HepG2 (cell line): ENCODE data around the gene ZNF25. TPM values are rescaled to one million over a fixed set of nuclear protein-coding genes. Genes with fewer than 3 reads are reported as not detected.

Source experiments
- AGO2 ChIP-seq: fragments of 200-400 bp; formaldehyde crosslinking; optimal IDR thresholded peaks from 2 replicates; pipeline ENCODE3; 2017; ENCODE audit warnings: mild to moderate bottlenecking, low read depth, low read length, moderate library complexity
- ATRX ChIP-seq: sonication (generic); formaldehyde crosslinking; IDR thresholded peaks from 2 replicates; pipeline ENCODE4 v1.4.0; 2020; ENCODE audit warnings: missing genetic modification reagents, borderline replicate concordance
- CREM ChIP-seq, 2 experiments: sonication (generic) in 1 of 2; formaldehyde crosslinking in 1 of 2; IDR thresholded peaks; 2 replicates each; pipeline versions ENCODE4 v1.4.0 to v1.6.1; 2016 to 2020; ENCODE audit warnings: antibody characterized with exemption in 1 of 2, mild to moderate bottlenecking in 1 of 2, missing genetic modification reagents in 1 of 2
- HNRNPLL ChIP-seq: fragments of 200-400 bp; formaldehyde crosslinking; IDR thresholded peaks from 2 replicates; pipeline ENCODE4 v1.6.1; 2017; ENCODE audit warnings: mild to moderate bottlenecking, low read depth, low read length; ENCODE audit not compliant: poor library complexity, severe bottlenecking
- IRF9 ChIP-seq: sonication (generic); formaldehyde crosslinking; IDR thresholded peaks from 2 replicates; pipeline ENCODE4 v1.8.0; 2022; ENCODE audit warnings: missing genetic modification reagents, mild to moderate bottlenecking, borderline replicate concordance
- KAT2B ChIP-seq: fragments of 150-350 bp; IDR thresholded peaks from 2 replicates; pipeline ENCODE4 v1.6.1; 2014; ENCODE audit warnings: low read depth, low read length, borderline replicate concordance
- KLF11 ChIP-seq: IDR thresholded peaks from 2 replicates; pipeline ENCODE4 v1.6.1; 2016; ENCODE audit warnings: missing compliant biosample characterization
- KLF12 ChIP-seq: sonication (generic); formaldehyde crosslinking; IDR thresholded peaks from 2 replicates; pipeline ENCODE4 v1.4.0; 2020; ENCODE audit warnings: missing genetic modification reagents, borderline replicate concordance
- KMT2A ChIP-seq: sonication (generic); formaldehyde crosslinking; IDR thresholded peaks from 2 replicates; pipeline ENCODE4 v1.4.0; 2020; ENCODE audit warnings: missing genetic modification reagents
- LCORL ChIP-seq, 2 experiments: fragments of 450-650 bp in 1 of 2; sonication (generic) in 1 of 2; formaldehyde crosslinking in 1 of 2; IDR thresholded peaks; 2 replicates each; pipeline versions ENCODE4 v1.5.0 to v1.6.1; 2017 to 2020; ENCODE audit warnings: antibody characterized with exemption in 1 of 2, missing genetic modification reagents in 1 of 2
- NCOA1 ChIP-seq: sonication (generic); formaldehyde crosslinking; IDR thresholded peaks from 2 replicates; pipeline ENCODE4 v1.9.0; 2021; ENCODE audit warnings: missing genetic modification reagents
- STAT5B ChIP-seq: sonication (generic); formaldehyde crosslinking; IDR thresholded peaks from 2 replicates; pipeline ENCODE4 v1.4.0; 2020; ENCODE audit warnings: missing genetic modification reagents
- TOE1 ChIP-seq: sonication (generic); formaldehyde crosslinking; IDR thresholded peaks from 2 replicates; pipeline ENCODE4 v1.4.0; 2020; ENCODE audit warnings: mild to moderate bottlenecking, missing genetic modification reagents
- ZMAT3 ChIP-seq: sonication (generic); formaldehyde crosslinking; conservative IDR thresholded peaks from 2 replicates; pipeline ENCODE4 v1.7.0; 2021; ENCODE audit warnings: missing genetic modification reagents
- ZNF775 ChIP-seq: sonication (generic); formaldehyde crosslinking; IDR thresholded peaks from 2 replicates; pipeline ENCODE4 v1.4.0; 2020; ENCODE audit warnings: missing genetic modification reagents, mild to moderate bottlenecking, moderate library complexity, borderline replicate concordance
- ZNF784 ChIP-seq: sonication (generic); formaldehyde crosslinking; IDR thresholded peaks from 2 replicates; pipeline ENCODE4 v1.5.1; 2020; ENCODE audit warnings: missing genetic modification reagents, mild to moderate bottlenecking, borderline replicate concordance
- ZNF816 ChIP-seq: sonication (generic); formaldehyde crosslinking; IDR thresholded peaks from 2 replicates; pipeline ENCODE4 v1.8.0; 2022; ENCODE audit warnings: missing genetic modification reagents, mild to moderate bottlenecking, borderline replicate concordance
- ZNF850 ChIP-seq: sonication (generic); formaldehyde crosslinking; conservative IDR thresholded peaks from 2 replicates; pipeline ENCODE4 v1.9.0; 2021; ENCODE audit warnings: mild to moderate bottlenecking, missing genetic modification reagents
- ZNF879 ChIP-seq: sonication (generic); formaldehyde crosslinking; IDR thresholded peaks from 2 replicates; pipeline ENCODE4 v1.8.1; 2023; ENCODE audit warnings: missing genetic modification reagents
- polyA plus RNA-seq, 8 experiments: library from polyadenylated mRNA; depleted of rRNA in 3 of 8; stranded (reverse) in 7 of 8; unstranded in 1 of 8; fragments of >200 nt; fragmentation: Illumina TruSeq in 4 of 8; extraction: Trizol in 4 of 8; gene quantifications; 2 replicates each; pipeline versions ENCODE4 v1.2.1 to v1.2.3, GENCODE V29; 2011 to 2016; ENCODE audit warnings: low read depth in 4 of 8, missing spikeins in 1 of 8, mixed read lengths in 1 of 8; ENCODE audit not compliant: insufficient read depth in 1 of 8
- total RNA-seq, 5 experiments: library from RNA; depleted of rRNA; stranded (reverse); fragments of >200 nt; fragmentation: Illumina TruSeq; extraction: Trizol; gene quantifications; 2 replicates each; pipeline ENCODE4 v1.2.3, GENCODE V29; 2016; ENCODE audit warnings: low read depth in 1 of 5
- TF ChIP-seq, protein P1 (sequence below): IDR thresholded peaks from 2 replicates; pipeline ENCODE4 v1.6.1; 2016; ENCODE audit warnings: missing compliant biosample characterization, missing genetic modification reagents, borderline replicate concordance
- TF ChIP-seq, protein P2 (sequence below): sonication (generic); formaldehyde crosslinking; IDR thresholded peaks from 2 replicates; pipeline ENCODE4 v1.4.0; 2020; ENCODE audit warnings: missing genetic modification reagents

Gene ZNF25
- total and polyA plus RNA-seq, 2 of the 13 experiments (the other 11 are each of a cell fraction or from before 2014, with no cell fraction given): 1.4 to 1.5 TPM

- TF ChIP-seq IRF9 (peak; percentile 39; the same call in 1 of the 2 replicates), KMT2A (CRISPR knock-in tag) (peak; percentile 86), ATRX (CRISPR knock-in tag) (no peak), LCORL (IDR thresholded peaks at IDR 0.05) (peak; percentile 66; the same call in 1 of the 2 replicates), LCORL (CRISPR knock-in tag; IDR thresholded peaks at IDR 0.05) (peak; percentile 98), TOE1 (CRISPR knock-in tag) (no peak), KLF12 (CRISPR knock-in tag) (peak; percentile 89), ZNF784 (CRISPR knock-in tag) (no peak; the same call in 1 of the 2 replicates), KLF11 (CRISPR knock-in tag) (no peak), ZNF775 (0 out of 2 replicates have a peak, but pooled peaks have one; percentile 44), ZNF850 (CRISPR knock-in tag) (no peak), KAT2B (no peak), NCOA1 (peak; percentile 62; the same call in 1 of the 2 replicates), ZMAT3 (no peak; the same call in 1 of the 2 replicates), ZNF879 (no peak), ZNF816 (peak; percentile 35; the same call in 1 of the 2 replicates), AGO2 (peak; percentile 45), HNRNPLL (peak; percentile 94), STAT5B (CRISPR knock-in tag) (no peak), CREM (IDR thresholded peaks at IDR 0.05) (peak; percentile 96), CREM (CRISPR knock-in tag; IDR thresholded peaks at IDR 0.05) (0 out of 2 replicates have a peak, but pooled peaks have one; percentile 23)
- TF ChIP-seq, protein P1, sequence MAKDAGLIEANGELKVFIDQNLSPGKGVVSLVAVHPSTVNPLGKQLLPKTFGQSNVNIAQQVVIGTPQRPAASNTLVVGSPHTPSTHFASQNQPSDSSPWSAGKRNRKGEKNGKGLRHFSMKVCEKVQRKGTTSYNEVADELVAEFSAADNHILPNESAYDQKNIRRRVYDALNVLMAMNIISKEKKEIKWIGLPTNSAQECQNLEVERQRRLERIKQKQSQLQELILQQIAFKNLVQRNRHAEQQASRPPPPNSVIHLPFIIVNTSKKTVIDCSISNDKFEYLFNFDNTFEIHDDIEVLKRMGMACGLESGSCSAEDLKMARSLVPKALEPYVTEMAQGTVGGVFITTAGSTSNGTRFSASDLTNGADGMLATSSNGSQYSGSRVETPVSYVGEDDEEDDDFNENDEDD (CRISPR knock-in tag): peak; percentile 37; the same call in 1 of the 2 replicates
- TF ChIP-seq, protein P2, sequence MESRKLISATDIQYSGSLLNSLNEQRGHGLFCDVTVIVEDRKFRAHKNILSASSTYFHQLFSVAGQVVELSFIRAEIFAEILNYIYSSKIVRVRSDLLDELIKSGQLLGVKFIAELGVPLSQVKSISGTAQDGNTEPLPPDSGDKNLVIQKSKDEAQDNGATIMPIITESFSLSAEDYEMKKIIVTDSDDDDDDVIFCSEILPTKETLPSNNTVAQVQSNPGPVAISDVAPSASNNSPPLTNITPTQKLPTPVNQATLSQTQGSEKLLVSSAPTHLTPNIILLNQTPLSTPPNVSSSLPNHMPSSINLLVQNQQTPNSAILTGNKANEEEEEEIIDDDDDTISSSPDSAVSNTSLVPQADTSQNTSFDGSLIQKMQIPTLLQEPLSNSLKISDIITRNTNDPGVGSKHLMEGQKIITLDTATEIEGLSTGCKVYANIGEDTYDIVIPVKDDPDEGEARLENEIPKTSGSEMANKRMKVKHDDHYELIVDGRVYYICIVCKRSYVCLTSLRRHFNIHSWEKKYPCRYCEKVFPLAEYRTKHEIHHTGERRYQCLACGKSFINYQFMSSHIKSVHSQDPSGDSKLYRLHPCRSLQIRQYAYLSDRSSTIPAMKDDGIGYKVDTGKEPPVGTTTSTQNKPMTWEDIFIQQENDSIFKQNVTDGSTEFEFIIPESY (CRISPR knock-in tag): 0 out of 2 replicates have a peak, but pooled peaks have one; percentile 9
Measured at GRCh38 chr10:37976091-37976879, at the start of gene ZNF25 (continued).
